ENCODE measurements around the gene IRF4.
"Not testable (repeated sequence)": the region's sequence is repeated elsewhere in the genome, so short reads cannot be mapped to it uniquely, and the experiment has no call there.

Gene IRF4

GRCh38 chr6:366389-367297 lies 24.9 kb upstream of the IRF4 start:
- no peak for DNase-seq

GRCh38 chr6:367298-367794 lies 24.2 kb upstream of the IRF4 start:
- no peak for DNase-seq

DNA sequence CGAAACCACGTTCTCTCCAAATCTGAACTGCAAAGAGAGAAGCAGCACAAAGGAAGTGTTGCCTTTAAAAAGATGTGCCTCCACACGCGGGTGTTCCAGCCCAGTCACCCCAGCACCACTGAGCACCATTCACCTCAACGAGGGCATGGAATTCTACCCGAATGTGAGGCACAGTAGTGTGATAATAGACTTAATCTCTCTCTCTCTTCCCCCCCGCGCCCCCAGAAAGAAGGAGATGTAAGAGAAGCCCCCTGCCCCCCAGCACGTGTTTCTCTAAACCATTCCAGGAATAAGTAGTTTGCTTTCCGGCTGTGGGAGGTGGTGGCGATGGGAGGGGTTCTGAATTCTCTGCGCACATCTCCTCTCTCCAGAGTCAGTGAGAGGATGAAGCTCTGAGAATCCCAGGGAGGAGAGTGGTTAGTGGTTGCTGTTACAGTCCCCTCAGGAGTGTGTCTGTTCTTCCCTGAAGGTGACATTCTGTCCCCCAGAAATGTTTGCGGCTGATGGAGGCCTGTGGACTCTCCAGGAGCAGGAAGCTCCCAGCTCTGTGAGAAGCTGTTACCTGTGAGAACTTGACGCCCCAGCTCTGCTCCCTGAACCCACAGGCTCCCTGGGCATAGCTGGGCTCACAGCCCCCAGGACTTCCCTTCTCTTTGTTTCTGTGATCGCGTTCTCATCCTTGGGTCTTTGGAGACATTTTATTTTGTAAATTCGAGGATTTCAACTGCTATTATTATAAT lies 23.5 kb upstream of the IRF4 start:
- no peak for DNase-seq

DNA sequence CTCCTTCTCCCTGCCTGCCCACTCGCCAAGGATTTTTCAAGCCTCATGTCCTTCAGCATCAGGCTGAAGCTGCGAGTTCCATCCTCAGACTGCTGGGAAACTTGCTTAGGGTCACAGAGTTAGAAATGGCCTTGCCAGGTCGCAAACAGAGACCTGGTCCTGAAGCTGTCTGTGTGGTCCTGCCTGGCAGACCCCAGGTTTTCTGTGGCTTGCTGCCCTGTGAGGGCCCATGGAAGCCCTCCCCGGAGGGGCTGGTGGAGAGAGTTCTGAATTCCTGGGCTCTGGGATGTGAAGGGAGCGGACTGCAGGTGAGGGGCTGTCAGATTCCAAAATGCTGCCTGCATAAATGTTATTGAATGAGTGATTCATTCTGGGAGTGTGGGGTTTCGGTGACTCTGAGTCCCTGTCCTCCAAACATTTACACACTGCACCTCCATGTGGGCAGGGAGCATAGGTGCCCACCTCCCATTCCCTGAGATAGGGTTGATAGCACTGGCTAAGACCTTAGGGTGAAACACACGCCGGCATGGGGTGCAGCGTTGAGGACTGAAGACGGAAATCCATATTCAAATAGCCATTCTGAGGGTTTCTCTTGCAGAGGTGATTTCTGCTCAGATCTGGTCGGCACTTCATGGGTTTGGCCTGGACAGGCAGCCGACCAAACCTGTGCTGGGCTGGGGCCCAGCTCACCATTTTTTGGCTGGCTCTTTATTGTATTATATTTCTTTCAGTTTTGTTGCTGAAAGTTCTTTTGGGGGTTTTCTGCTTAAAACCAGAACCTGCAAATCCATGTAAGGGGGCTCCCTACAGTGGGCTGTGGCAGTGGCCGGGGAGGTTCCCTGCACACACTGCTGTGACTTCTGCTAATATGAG lies 21.8 kb upstream of the IRF4 start:
- DNase-seq, result no peak

DNA sequence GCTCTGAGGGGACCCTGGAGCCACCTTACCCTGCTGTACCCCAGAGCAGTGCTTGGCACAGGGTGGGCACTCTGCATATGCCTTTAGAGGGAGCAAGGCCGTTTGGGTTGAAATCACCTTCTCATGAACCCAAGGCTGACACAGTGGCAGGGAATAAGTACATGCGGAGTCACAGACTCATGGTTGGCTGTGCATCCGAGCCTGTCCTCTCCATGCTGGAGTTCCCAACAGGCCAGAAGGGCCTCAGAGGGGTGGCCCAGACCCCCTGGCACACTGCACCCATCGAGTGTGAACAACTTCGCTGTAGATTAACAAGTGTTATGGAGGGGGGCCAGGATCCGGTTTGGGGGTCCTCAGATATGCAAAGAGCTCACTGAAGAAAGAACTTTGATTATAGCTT lies 21.0 kb upstream of the IRF4 start:
- no peak for DNase-seq

- not testable (repeated sequence) for DNase-seq
Measured at GRCh38 chr6:371851-372250, 19.7 kb upstream of the IRF4 start.

DNA sequence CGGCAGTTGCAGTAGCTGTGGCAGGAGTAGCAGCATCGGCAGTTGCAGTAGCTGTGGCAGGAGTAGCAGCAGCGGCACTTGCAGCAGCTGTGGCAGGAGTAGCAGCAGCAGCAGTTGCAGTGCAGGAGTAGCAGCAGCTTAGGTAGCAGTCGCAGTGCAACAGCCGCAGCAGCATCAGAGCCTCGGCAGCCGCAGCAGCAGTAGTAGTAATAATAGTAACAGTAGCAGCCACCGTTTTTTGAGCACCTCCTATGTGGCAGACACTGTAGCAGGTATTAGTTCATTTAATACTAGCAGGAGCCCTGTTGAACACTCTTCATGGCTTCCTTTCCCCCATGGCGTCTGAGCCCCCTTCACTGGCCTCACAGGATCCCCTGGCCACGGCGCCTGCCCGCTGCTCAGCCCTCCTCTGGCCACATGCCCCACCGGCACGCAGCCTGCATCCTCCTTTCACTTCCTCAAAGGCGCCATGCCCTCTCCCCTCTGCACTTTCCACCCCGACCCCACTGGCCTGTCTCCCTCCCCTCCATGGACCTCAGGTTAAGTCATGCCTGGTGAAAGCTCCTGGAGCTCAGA lies 19.1 kb upstream of the IRF4 start:
- no peak for DNase-seq

- no peak for DNase-seq
Measured at GRCh38 chr6:373031-373430, 18.5 kb upstream of the IRF4 start.

GRCh38 chr6:373773-374724 lies 17.5 kb upstream of the IRF4 start:
- DNase-seq, result no peak

- DNase-seq, result no peak
Measured at GRCh38 chr6:374956-375355, 16.6 kb upstream of the IRF4 start.

DNA sequence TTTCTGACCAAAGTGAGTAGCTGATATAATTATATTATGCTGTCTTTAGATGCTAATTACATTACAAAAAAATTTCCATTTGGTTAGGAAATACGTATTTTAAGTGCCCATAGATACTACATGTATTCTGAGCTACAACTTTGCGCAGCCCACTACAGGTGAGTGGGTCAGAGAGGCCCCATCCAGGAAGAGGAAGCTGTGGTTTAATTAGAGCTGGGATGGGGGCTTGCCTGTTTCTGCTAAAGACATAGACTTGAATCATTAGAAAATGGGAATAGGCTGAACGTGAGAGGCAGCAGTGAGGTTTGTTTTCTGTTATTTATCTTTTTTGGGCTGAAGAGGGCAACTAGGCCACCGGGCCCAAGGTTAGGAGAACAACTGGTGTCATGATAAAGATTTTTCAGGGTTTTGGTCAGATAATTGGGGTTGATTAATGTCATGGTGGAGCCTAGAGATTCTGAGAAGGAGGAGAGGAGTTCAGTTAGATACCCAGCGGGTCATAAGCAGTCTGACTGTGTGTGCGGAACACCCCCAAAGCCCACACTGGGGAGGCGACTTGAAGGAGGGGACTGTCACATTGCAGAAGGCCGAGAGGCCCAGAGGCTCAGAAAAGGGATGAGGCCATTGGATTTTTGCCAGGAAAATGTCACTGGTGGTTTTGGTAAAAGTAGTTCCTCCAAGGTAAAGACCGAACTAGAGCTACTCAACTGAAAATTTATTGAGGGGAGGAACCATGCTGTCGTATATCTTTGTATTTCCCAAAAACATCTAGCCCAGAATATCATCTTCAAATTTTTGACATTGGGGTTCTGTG lies 14.5 kb upstream of the IRF4 start:
- DNase-seq, result no peak

GRCh38 chr6:377641-378020 lies 13.9 kb upstream of the IRF4 start:
- DNase-seq, result not testable (repeated sequence)

DNA sequence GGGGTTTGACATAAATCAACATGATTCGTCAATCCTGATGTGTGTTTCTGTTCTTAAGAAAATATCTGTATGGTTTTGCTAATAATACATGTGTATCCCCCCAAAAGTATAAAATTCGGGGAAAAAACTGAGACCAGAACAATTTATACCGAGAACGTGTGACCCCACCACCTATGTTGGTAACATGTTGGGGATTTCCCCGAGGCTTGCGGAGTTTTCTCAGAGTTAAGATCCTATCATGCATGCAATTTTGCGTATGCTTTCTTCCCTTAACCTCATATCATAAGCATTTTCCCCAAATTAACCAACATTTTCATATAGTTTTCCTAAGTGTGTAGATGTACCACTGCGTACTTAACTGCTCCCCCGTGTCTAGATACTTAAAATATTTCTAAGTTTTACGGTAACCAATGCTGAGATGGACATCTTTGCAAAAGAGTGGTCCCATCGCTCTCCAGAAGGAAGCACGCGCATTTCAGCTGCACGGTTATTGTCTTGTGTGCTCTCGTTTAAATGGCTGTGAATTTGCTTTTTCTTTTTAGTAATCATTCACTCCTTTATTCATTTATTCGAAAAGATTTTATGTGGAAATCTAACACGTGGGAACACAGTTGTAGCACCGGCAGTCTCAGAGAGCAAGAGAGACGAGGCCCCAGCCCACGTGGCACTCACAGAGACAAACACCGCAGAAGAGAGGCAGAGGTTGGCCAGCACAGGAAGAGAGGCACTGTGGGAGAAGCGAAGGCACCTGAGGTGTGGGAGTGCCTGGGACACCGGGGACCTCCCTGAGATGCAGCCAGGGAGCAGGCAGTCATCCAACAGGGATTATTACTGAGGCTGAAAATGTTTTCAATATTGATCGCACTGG lies 13.2 kb upstream of the IRF4 start:
- no peak for DNase-seq

- DNase-seq, result no peak
Measured at GRCh38 chr6:378958-379409, 12.6 kb upstream of the IRF4 start.

- no peak for DNase-seq
Measured at GRCh38 chr6:379410-380181, 12.0 kb upstream of the IRF4 start.

- DNase-seq, result no peak
Measured at GRCh38 chr6:380234-381218, 11.0 kb upstream of the IRF4 start.

GRCh38 chr6:381742-382461 lies 9.7 kb upstream of the IRF4 start:
- no peak for DNase-seq

Measured in GF-D8 (cell line).